PC-9 (cell line): ENCODE data around the gene RYR2. TPM values are rescaled to one million over a fixed set of nuclear protein-coding genes. Genes with fewer than 3 reads are reported as not detected.

ENCODE experiments used
- BruUV-seq: library from RNA; stranded (reverse); fragments of 400-500 nt; replicated peaks from 2 replicates; lab custom pipeline; 2021; lab: Mats Ljungman, UMichigan
- CTCF ChIA-PET: fragments of 300-600 bp; sonication (Branson Sonifier 250); formaldehyde crosslinking; loops from one replicate; lab custom pipeline; 2022; ENCODE audit warnings: antibody characterized with exemption; lab: Charles Lee
- POLR2A ChIA-PET: fragments of 300-600 bp; sonication (Branson Sonifier 250); formaldehyde crosslinking; loops from one replicate; lab custom pipeline; 2022; ENCODE audit warnings: antibody characterized with exemption; ENCODE audit not compliant: unreplicated experiment; lab: Charles Lee
- DNase-seq, 2 experiments: peaks; one replicate each; pipeline versions ENCODE4 v3.0.0 to v3.0.0-alpha.2; 2015 to 2022; ENCODE audit warnings: mixed read lengths in 1 of 2
- H2AFZ ChIP-seq: fragments of 200-600 bp; sonication (generic); 2 replicates; pipeline ENCODE4 v1.8.1; 2017; ENCODE audit warnings: antibody characterized with exemption
- H3F3A ChIP-seq: fragments of 200-600 bp; sonication (generic); 2 replicates; pipeline ENCODE4 v1.8.1; 2017; ENCODE audit warnings: antibody characterized with exemption, mild to moderate bottlenecking, low read depth; ENCODE audit not compliant: insufficient read depth
- H3K27ac ChIP-seq: fragments of 200-600 bp; sonication (generic); 2 replicates; pipeline ENCODE4 v1.6.1; 2016; ENCODE audit warnings: mixed run types
- H3K27me3 ChIP-seq: fragments of 200-600 bp; sonication (generic); 2 replicates; pipeline ENCODE4 v1.6.1; 2016; ENCODE audit warnings: low read depth, mixed run types; ENCODE audit not compliant: insufficient read depth
- H3K36me3 ChIP-seq: fragments of 200-600 bp; sonication (generic); 2 replicates; pipeline ENCODE4 v1.6.1; 2016; ENCODE audit warnings: low read depth, mixed run types
- H3K4me1 ChIP-seq: fragments of 200-600 bp; sonication (generic); replicated peaks from 2 replicates; pipeline ENCODE4 v1.6.1; 2016; ENCODE audit warnings: mixed run types; ENCODE audit not compliant: insufficient read depth
- H3K4me2 ChIP-seq: fragments of 200-600 bp; sonication (generic); 2 replicates; pipeline ENCODE4 v1.6.1; 2017; ENCODE audit warnings: mixed run types
- H3K4me3 ChIP-seq: fragments of 200-600 bp; sonication (generic); 2 replicates; pipeline ENCODE4 v1.6.1; 2016; ENCODE audit warnings: mixed run types
- H3K79me2 ChIP-seq: fragments of 200-600 bp; sonication (generic); 2 replicates; pipeline ENCODE4 v1.6.1; 2017; ENCODE audit warnings: low read depth, mixed run types
- H3K9me2 ChIP-seq: fragments of 200-600 bp; sonication (generic); 2 replicates; pipeline ENCODE4 v1.8.1; 2017; ENCODE audit warnings: mild to moderate bottlenecking; ENCODE audit not compliant: insufficient read depth
- H3K9me3 ChIP-seq: fragments of 200-600 bp; sonication (generic); 2 replicates; pipeline ENCODE4 v1.8.1; 2016; ENCODE audit warnings: low read depth; ENCODE audit not compliant: insufficient read depth
- H4K20me1 ChIP-seq: fragments of 200-600 bp; sonication (generic); 2 replicates; pipeline ENCODE4 v1.8.1; 2017; ENCODE audit not compliant: insufficient read depth
- EZH2 ChIP-seq: fragments of 200-600 bp; sonication (generic); IDR thresholded peaks from 2 replicates; pipeline ENCODE4 v1.8.0; 2017; ENCODE audit warnings: antibody characterized with exemption, low read depth
- intact Hi-C: fragments of 100-400 bp; cut with micrococcal nuclease; formaldehyde crosslinking; loops from one replicate; pipeline ENCODE4 v1.10.0; 2022; ENCODE audit not compliant: unreplicated experiment
- total RNA-seq: library from RNA; stranded (reverse); gene quantifications from 2 replicates; pipeline ENCODE4 v1.2.3, GENCODE V29; 2021
- TF ChIP-seq, protein P1 (sequence below): fragments of 200-600 bp; sonication (generic); conservative IDR thresholded peaks from 2 replicates; pipeline ENCODE4 v1.6.1; 2017; ENCODE audit warnings: mixed run types, antibody characterized with exemption, mild to moderate bottlenecking, moderate library complexity

The RYR2 gene
- total RNA-seq, 1 experiment from 2014 or later, result not detected

DNA sequence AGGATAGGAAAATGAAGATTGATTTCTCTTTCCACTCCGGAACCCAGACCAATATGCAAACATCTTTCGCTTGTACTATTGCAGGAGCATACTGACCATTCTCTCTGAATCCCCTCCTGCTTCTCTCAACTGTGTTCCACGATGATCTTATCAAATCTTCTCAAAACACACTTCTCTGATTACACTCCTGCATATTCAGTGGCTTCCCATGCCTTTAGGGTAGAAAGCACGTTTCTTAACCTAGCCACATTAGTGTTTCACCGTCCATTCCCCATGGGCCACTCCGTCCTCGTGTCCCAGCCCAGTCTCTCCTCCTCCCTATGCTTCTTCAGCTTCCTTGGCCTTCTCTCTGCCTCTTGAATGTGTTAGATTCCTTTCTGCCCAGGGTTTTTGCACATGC is 650.3 kb downstream of the RYR2 start:
- CTCF ChIA-PET, result no interaction called here
- H3K4me3 ChIP-seq, result no peak overlapping the region
- POLR2A ChIA-PET, result no interaction called here
- intact Hi-C loops, result no loop called here
- no peaks in the 10 kb centered on the region for H3K27me3 ChIP-seq
- no peaks in the 10 kb centered on the region for H4K20me1 ChIP-seq
- TF ChIP-seq EZH2, result no peak
- TF ChIP-seq, protein P1, sequence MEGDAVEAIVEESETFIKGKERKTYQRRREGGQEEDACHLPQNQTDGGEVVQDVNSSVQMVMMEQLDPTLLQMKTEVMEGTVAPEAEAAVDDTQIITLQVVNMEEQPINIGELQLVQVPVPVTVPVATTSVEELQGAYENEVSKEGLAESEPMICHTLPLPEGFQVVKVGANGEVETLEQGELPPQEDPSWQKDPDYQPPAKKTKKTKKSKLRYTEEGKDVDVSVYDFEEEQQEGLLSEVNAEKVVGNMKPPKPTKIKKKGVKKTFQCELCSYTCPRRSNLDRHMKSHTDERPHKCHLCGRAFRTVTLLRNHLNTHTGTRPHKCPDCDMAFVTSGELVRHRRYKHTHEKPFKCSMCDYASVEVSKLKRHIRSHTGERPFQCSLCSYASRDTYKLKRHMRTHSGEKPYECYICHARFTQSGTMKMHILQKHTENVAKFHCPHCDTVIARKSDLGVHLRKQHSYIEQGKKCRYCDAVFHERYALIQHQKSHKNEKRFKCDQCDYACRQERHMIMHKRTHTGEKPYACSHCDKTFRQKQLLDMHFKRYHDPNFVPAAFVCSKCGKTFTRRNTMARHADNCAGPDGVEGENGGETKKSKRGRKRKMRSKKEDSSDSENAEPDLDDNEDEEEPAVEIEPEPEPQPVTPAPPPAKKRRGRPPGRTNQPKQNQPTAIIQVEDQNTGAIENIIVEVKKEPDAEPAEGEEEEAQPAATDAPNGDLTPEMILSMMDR, result no peak
- no peaks in the 10 kb centered on the region for H3F3A ChIP-seq
- H3K4me2 ChIP-seq, result no peak overlapping the region
- no peak overlapping the region for H2AFZ ChIP-seq
- no peak for DNase-seq
- no peaks in the 10 kb centered on the region for H3K9me3 ChIP-seq
- H3K36me3 ChIP-seq, result no peaks in the 10 kb centered on the region
- H3K4me1 ChIP-seq, result no peaks in the 10 kb centered on the region
- H3K9me2 ChIP-seq, result no peaks in the 10 kb centered on the region
- H3K27ac ChIP-seq, result no peak overlapping the region
- H3K79me2 ChIP-seq, result no peaks in the 10 kb centered on the region
- BruUV-seq, result no TSS peak

DNA sequence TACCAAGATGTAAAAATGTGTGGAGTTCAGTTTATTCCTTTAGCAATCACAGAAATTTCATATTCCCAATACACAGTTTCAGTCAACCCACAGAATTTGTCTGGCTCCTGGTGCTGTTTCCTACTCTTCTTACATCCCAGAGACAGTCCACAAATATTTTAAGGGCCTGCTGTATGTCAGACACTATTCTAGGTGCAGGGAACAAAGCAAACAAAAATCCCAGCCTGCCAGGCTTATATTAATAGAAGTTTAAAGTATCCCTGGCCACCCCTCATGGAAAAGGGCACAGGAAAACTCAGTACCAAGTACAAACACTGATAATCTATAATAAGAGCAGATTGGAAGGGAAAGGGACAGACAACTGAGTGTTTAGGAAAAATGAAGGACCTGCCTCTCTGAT is 653.9 kb downstream of the RYR2 start:
- H3K27ac ChIP-seq, result no peak overlapping the region
- POLR2A ChIA-PET, result no interaction called here

DNA sequence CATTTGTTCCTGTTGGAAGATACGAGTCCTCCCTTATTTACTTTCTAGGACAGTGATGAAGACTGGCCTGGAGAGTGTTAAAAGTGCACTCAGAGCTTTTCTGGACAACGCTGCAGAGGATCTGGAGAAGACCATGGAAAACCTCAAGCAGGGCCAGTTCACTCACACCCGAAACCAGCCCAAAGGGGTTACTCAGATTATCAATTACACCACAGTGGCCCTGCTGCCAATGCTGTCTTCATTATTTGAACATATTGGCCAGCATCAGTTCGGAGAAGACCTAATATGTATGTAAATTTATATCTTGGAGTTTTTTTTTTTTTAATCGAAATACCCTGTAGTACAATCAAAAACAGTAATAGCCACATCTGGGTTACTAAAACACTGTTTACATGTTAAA is 658.2 kb downstream of the RYR2 start:
- Histone ChIP-seq H3K4me3 (no peak overlapping the region), H3K9me3 (no peaks in the 10 kb centered on the region), H3K36me3 (no peaks in the 10 kb centered on the region), H3K4me2 (no peak overlapping the region), H3K4me1 (no peaks in the 10 kb centered on the region), H3K9me2 (no peaks in the 10 kb centered on the region), H3K27ac (no peak overlapping the region), H3K79me2 (no peaks in the 10 kb centered on the region), H3K27me3 (no peaks in the 10 kb centered on the region), H3F3A (no peaks in the 10 kb centered on the region), H4K20me1 (no peaks in the 10 kb centered on the region), H2AFZ (no peak overlapping the region)
- intact Hi-C loops, result no loop called here
- no peak for DNase-seq
- ChIA-PET CTCF (no interaction called here), POLR2A (no interaction called here)
- no TSS peak for BruUV-seq
- TF ChIP-seq EZH2, result no peak
- TF ChIP-seq, protein P1, result no peak

More for the DNA sequence above, 653.9 kb downstream of the RYR2 start:
- no peak for DNase-seq
- no peaks in the 10 kb centered on the region for H3K4me1 ChIP-seq
- TF ChIP-seq EZH2, result no peak
- TF ChIP-seq, protein P1, result no peak
- CTCF ChIA-PET, result no interaction called here
- BruUV-seq, result no TSS peak
- H3K4me2 ChIP-seq, result no peak overlapping the region
- no peaks in the 10 kb centered on the region for H3K79me2 ChIP-seq
- H3K4me3 ChIP-seq, result no peak overlapping the region
- H3K9me3 ChIP-seq, result no peaks in the 10 kb centered on the region
- intact Hi-C loops, result no loop called here
- no peaks in the 10 kb centered on the region for H3K36me3 ChIP-seq
- no peaks in the 10 kb centered on the region for H3K9me2 ChIP-seq
- no peaks in the 10 kb centered on the region for H3K27me3 ChIP-seq
- H3F3A ChIP-seq, result no peaks in the 10 kb centered on the region
- H2AFZ ChIP-seq, result no peak overlapping the region
- no peaks in the 10 kb centered on the region for H4K20me1 ChIP-seq
